Progenitor cell of endocrine pancreas (in vitro differentiated cells): ENCODE data around the gene C1S. TPM values are rescaled to one million over a fixed set of nuclear protein-coding genes. Genes with fewer than 3 reads are reported as not detected.

ENCODE experiments used
- DNase-seq: peaks from one replicate; pipeline ENCODE4 v3.0.0; 2021; ENCODE audit warnings: low spot score; ENCODE audit not compliant: unreplicated experiment
- H3K27ac Mint-ChIP-seq: 2 replicates; pipeline ENCODE4 v1.8.0; 2021; ENCODE audit warnings: mild to moderate bottlenecking, moderate library complexity, mixed read lengths
- H3K27me3 Mint-ChIP-seq: 2 replicates; pipeline ENCODE4 v1.8.0; 2021; ENCODE audit warnings: mixed read lengths
- H3K36me3 Mint-ChIP-seq: 2 replicates; pipeline ENCODE4 v1.8.0; 2022; ENCODE audit warnings: mixed read lengths; ENCODE audit not compliant: insufficient read depth
- H3K4me1 Mint-ChIP-seq: 2 replicates; pipeline ENCODE4 v1.8.0; 2021; ENCODE audit warnings: low read depth, mixed read lengths
- H3K4me3 Mint-ChIP-seq: 2 replicates; pipeline ENCODE4 v1.8.0; 2021; ENCODE audit warnings: low read depth, mild to moderate bottlenecking, moderate library complexity, mixed read lengths
- H3K9me3 Mint-ChIP-seq: 2 replicates; pipeline ENCODE4 v1.8.0; 2021; ENCODE audit warnings: low read depth, mixed read lengths
- CTCF ChIP-seq: fragments of 200-600 bp; sonication (generic); IDR thresholded peaks from one replicate; pipeline ENCODE4 v1.5.0; 2021; ENCODE audit warnings: antibody characterized with exemption, mild to moderate bottlenecking; ENCODE audit not compliant: unreplicated experiment
- total RNA-seq: library from RNA; stranded (reverse); gene quantifications from 2 replicates; pipeline ENCODE4 v1.2.1, GENCODE V29; 2021

Gene C1S
- total RNA-seq, 1 donor from 2014 or later = 4.1 TPM

GRCh38 chr12:7108003-7108795 lies 47.7 kb downstream of the C1S start:
- TF ChIP-seq CTCF = no peak
- Mint-ChIP-seq H3K27me3 (no peaks in the 10 kb centered on the region), H3K36me3 (peaks cover 27% of the 10 kb centered on the region), H3K9me3 (peaks cover 10% of the 10 kb centered on the region), H3K27ac (peak overlapping the region; percentile 96), H3K4me3 (peak overlapping the region; percentile 94), H3K4me1 (peaks cover 11% of the 10 kb centered on the region)
- peak; percentile 70 for DNase-seq

- peaks cover 11% of the 10 kb centered on the region for H3K4me1 Mint-ChIP-seq
- peak within 1 kb of the TSS; percentile 94 for H3K4me3 Mint-ChIP-seq
- H3K9me3 Mint-ChIP-seq = peaks cover 10% of the 10 kb centered on the region
- TF ChIP-seq CTCF = peak; percentile 100
- H3K36me3 Mint-ChIP-seq = peaks cover 26% of the 10 kb centered on the region
- peak; percentile 99 for DNase-seq
- peak within 1 kb of the TSS; percentile 99 for H3K27ac Mint-ChIP-seq
- no peaks in the 10 kb centered on the region for H3K27me3 Mint-ChIP-seq
Measured at GRCh38 chr12:7108796-7109571, 48.5 kb downstream of the C1S start, which contains the start of gene C1RL. TSS of gene C1RL (minus strand) at chr12:7109214. CDS start at chr12:7109180, 34 bp downstream.

- no peak for TF ChIP-seq CTCF
- Mint-ChIP-seq H3K36me3 (peaks cover 24% of the 10 kb centered on the region), H3K27me3 (no peaks in the 10 kb centered on the region), H3K27ac (no peak overlapping the region), H3K4me1 (peaks cover 11% of the 10 kb centered on the region), H3K4me3 (peak overlapping the region; percentile 94), H3K9me3 (peaks cover 10% of the 10 kb centered on the region)
- no peak for DNase-seq
Measured at GRCh38 chr12:7109572-7109920, 49.0 kb downstream of the C1S start.

- no peaks in the 10 kb centered on the region for H3K27me3 Mint-ChIP-seq
Measured at GRCh38 chr12:7110661-7111060, 50.1 kb downstream of the C1S start.

More at GRCh38 chr12:7110661-7111060, 50.1 kb downstream of the C1S start:
- no peak for DNase-seq
- Mint-ChIP-seq H3K4me3 (no peak overlapping the region), H3K36me3 (peaks cover 18% of the 10 kb centered on the region), H3K9me3 (peaks cover 7% of the 10 kb centered on the region), H3K27ac (no peak overlapping the region), H3K4me1 (peaks cover 10% of the 10 kb centered on the region)
- no peak for TF ChIP-seq CTCF
